T-helper 2 cell treated with Interferon-gamma antibody and Interleukin-4, amounts not matched to agents 100 ng/mL and 5 ng/mL, for 36 hours (primary cell): ENCODE measurements around the gene MAST1. TPM values are rescaled to one million over a fixed set of nuclear protein-coding genes. Genes with fewer than 3 reads are reported as not detected.
"Not testable (repeated sequence)": the region's sequence is repeated elsewhere in the genome, so short reads cannot be mapped to it uniquely, and the experiment has no call there.

Experiments
- intact Hi-C: fragments of 100-400 bp; cut with micrococcal nuclease; formaldehyde crosslinking; loops from one replicate; pipeline ENCODE4 v1.15.1; 2023
- total RNA-seq: library from RNA; stranded (reverse); gene quantifications from 2 replicates; pipeline ENCODE4 v1.2.3, GENCODE V29; 2022

Gene MAST1
- 0.73 and 1.0 TPM in 2 replicates for total RNA-seq

GRCh38 chr19:12838182-12838885, at the start of gene MAST1:
MAST1 (plus strand) TSS chr19:12838515; CDS start chr19:12838573, 58 bp downstream.
- intact Hi-C loops: no loop called here

GRCh38 chr19:12788682-12789097, 49.6 kb upstream of the MAST1 start:
- intact Hi-C loops: loop anchor here (1.0 kb wide), 1 partner anchor 11 kb away; no protein-coding TSS in a partner anchor

GRCh38 chr19:12789098-12789903, 49.0 kb upstream of the MAST1 start:
- intact Hi-C loops: loop anchor here (1.0 kb wide), 1 partner anchor 12 kb away; no protein-coding TSS in a partner anchor

- intact Hi-C loops: loop anchor here (1.0 to 5.0 kb wide), 4 partner anchors 13 to 1353 kb away; partner anchors contain the start of genes DHPS, IER2, ODAD3 and PRKCSH
Observed at GRCh38 chr19:12789904-12790619, 48.3 kb upstream of the MAST1 start.

GRCh38 chr19:12790628-12791344, 47.5 kb upstream of the MAST1 start:
- intact Hi-C loops: loop anchor here (1.0 to 5.0 kb wide), 4 partner anchors 8 to 1353 kb away; partner anchors contain the start of genes DHPS, IER2, ODAD3 and PRKCSH

GRCh38 chr19:12791345-12792050, 46.8 kb upstream of the MAST1 start, which contains the start of gene JUNB:
JUNB (plus strand) TSS chr19:12791486; CDS start chr19:12791772, 286 bp downstream.
- intact Hi-C loops: loop anchor here (1.0 to 5.0 kb wide), 5 partner anchors 9 to 1354 kb away; partner anchors contain the start of genes DHPS, IER2, ODAD3 and PRKCSH

GRCh38 chr19:12792051-12792852, 46.1 kb upstream of the MAST1 start:
- intact Hi-C loops: loop anchor here (2.0 to 5.0 kb wide), 4 partner anchors 69 to 1355 kb away; partner anchors contain the start of genes DHPS, IER2, ODAD3 and PRKCSH

GRCh38 chr19:12792853-12793289, 45.4 kb upstream of the MAST1 start:
- intact Hi-C loops: loop anchor here (2.0 to 5.0 kb wide), 4 partner anchors 70 to 1356 kb away; partner anchors contain the start of genes DHPS, IER2, ODAD3 and PRKCSH

- intact Hi-C loops: loop anchor here (2.0 to 5.0 kb wide), 4 partner anchors 71 to 1356 kb away; partner anchors contain the start of genes DHPS, IER2, ODAD3 and PRKCSH
Observed at GRCh38 chr19:12793290-12794195, 44.8 kb upstream of the MAST1 start.

GRCh38 chr19:12794196-12794941, 43.9 kb upstream of the MAST1 start:
- intact Hi-C loops: loop anchor here (5.0 kb wide), 3 partner anchors 112 to 1357 kb away; partner anchors contain the start of genes DHPS, IER2, ODAD3 and PRKCSH

- intact Hi-C loops: loop anchor here (5.0 kb wide), 3 partner anchors 113 to 1358 kb away; partner anchors contain the start of genes DHPS, IER2, ODAD3 and PRKCSH
Observed at GRCh38 chr19:12794971-12795381, 43.3 kb upstream of the MAST1 start.

- intact Hi-C loops: loop anchor here (1.0 kb wide), 3 partner anchors 19 to 36 kb away; no protein-coding TSS in a partner anchor
Observed at GRCh38 chr19:12796146-12797071, 41.9 kb upstream of the MAST1 start.

GRCh38 chr19:12797141-12797587, 41.2 kb upstream of the MAST1 start:
- intact Hi-C loops: no loop called here

- intact Hi-C loops: not testable (repeated sequence)
Observed at GRCh38 chr19:12797607-12798006, 40.7 kb upstream of the MAST1 start.

GRCh38 chr19:12799742-12800465, 38.4 kb upstream of the MAST1 start:
- intact Hi-C loops: no loop called here
